ENCODE data around the gene AOC3. TPM values are rescaled to one million over a fixed set of nuclear protein-coding genes. Genes with fewer than 3 reads are reported as not detected.

Gene AOC3
- total and polyA plus RNA-seq, 2 of the 13 experiments (the other 11 are each of a cell fraction or from before 2014, with no cell fraction given): 8.7 to 51.7 TPM

- TF ChIP-seq ZMYM3 (CRISPR knock-in tag; IDR thresholded peaks at IDR 0.05): peak; percentile 28; the same call in 1 of the 2 replicates
- TF ChIP-seq EED (CRISPR knock-in tag; IDR thresholded peaks at IDR 0.05): no peak
- TF ChIP-seq ZNF703 (CRISPR knock-in tag; IDR thresholded peaks at IDR 0.05; ENCODE audit: borderline replicate concordance): no peak
- TF ChIP-seq, protein P1, sequence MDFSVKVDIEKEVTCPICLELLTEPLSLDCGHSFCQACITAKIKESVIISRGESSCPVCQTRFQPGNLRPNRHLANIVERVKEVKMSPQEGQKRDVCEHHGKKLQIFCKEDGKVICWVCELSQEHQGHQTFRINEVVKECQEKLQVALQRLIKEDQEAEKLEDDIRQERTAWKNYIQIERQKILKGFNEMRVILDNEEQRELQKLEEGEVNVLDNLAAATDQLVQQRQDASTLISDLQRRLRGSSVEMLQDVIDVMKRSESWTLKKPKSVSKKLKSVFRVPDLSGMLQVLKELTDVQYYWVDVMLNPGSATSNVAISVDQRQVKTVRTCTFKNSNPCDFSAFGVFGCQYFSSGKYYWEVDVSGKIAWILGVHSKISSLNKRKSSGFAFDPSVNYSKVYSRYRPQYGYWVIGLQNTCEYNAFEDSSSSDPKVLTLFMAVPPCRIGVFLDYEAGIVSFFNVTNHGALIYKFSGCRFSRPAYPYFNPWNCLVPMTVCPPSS (IDR thresholded peaks at IDR 0.05): no peak
- no peak for TF ChIP-seq ZMYM2 (CRISPR knock-in tag; IDR thresholded peaks at IDR 0.05)
- TF ChIP-seq ZNF7 (CRISPR knock-in tag; IDR thresholded peaks at IDR 0.05): no peak
- peak; percentile 68; the same call in 1 of the 2 replicates for TF ChIP-seq ZNF878 (CRISPR knock-in tag; IDR thresholded peaks at IDR 0.05)
- TF ChIP-seq ZNF124 (CRISPR knock-in tag; IDR thresholded peaks at IDR 0.05): no peak; the same call in 1 of the 2 replicates
- TF ChIP-seq ZNF775 (CRISPR knock-in tag; IDR thresholded peaks at IDR 0.05; ENCODE audit: borderline replicate concordance): no peak
- TF ChIP-seq, protein P2, sequence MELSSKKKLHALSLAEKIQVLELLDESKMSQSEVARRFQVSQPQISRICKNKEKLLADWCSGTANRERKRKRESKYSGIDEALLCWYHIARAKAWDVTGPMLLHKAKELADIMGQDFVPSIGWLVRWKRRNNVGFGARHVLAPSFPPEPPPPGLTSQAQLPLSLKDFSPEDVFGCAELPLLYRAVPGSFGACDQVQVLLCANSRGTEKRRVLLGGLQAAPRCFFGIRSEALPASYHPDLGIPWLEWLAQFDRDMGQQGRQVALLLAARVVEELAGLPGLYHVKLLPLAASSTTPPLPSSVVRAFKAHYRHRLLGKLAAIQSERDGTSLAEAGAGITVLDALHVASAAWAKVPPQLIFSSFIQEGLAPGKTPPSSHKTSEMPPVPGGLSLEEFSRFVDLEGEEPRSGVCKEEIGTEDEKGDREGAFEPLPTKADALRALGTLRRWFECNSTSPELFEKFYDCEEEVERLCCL (CRISPR knock-in tag; IDR thresholded peaks at IDR 0.05; ENCODE audit: borderline replicate concordance): no peak
- TF ChIP-seq ZNF282 (IDR thresholded peaks at IDR 0.05; ENCODE audit: partially characterized antibody): no peak
- no peak for TF ChIP-seq JARID2 (CRISPR knock-in tag; IDR thresholded peaks at IDR 0.05; ENCODE audit: insufficient replicate concordance)
- TF ChIP-seq ZNF746 (CRISPR knock-in tag; IDR thresholded peaks at IDR 0.05): no peak
- TF ChIP-seq NCOA1 (CRISPR knock-in tag; IDR thresholded peaks at IDR 0.05): no peak
- 0 out of 2 replicates have a peak, but pooled peaks have one; percentile 40 for TF ChIP-seq MXD4 (CRISPR knock-in tag; IDR thresholded peaks at IDR 0.05)
- no peak for TF ChIP-seq MTF2 (CRISPR knock-in tag; IDR thresholded peaks at IDR 0.05; ENCODE audit: borderline replicate concordance)
- no peak for TF ChIP-seq ZFAT (CRISPR knock-in tag; conservative IDR thresholded peaks at IDR 0.05)
- no peak for TF ChIP-seq MED8 (CRISPR knock-in tag; IDR thresholded peaks at IDR 0.05; ENCODE audit: insufficient replicate concordance)
- no peak for TF ChIP-seq ZNF160 (CRISPR knock-in tag; IDR thresholded peaks at IDR 0.05)
- no peak for TF ChIP-seq ZBTB14 (CRISPR knock-in tag; IDR thresholded peaks at IDR 0.05)
- no peak for TF ChIP-seq REL (CRISPR knock-in tag; conservative IDR thresholded peaks at IDR 0.05)
- peak; percentile 55; the same call in 1 of the 2 replicates for TF ChIP-seq CEBPB (IDR thresholded peaks at IDR 0.05; ENCODE audit: borderline replicate concordance, low read depth, low read length)
- no peak for TF ChIP-seq ZUFSP (CRISPR knock-in tag; IDR thresholded peaks at IDR 0.05; ENCODE audit: borderline replicate concordance)
- TF ChIP-seq ZNF33B (CRISPR knock-in tag; IDR thresholded peaks at IDR 0.05): no peak
- TF ChIP-seq ZNF256 (CRISPR knock-in tag; conservative IDR thresholded peaks at IDR 0.05): no peak
- no peak for TF ChIP-seq PAX8 (CRISPR knock-in tag; IDR thresholded peaks at IDR 0.05; ENCODE audit: borderline replicate concordance)
These were observed 40.6 kb downstream of the AOC3 start (continued) for GRCh38 chr17:42891539-42892152.

Data from HepG2 (cell line).